ENCODE measurements around the gene SORCS2.
A peak's percentile ranks its signal among the peaks of the same experiment; 100 is the strongest.

GRCh38 chr4:7770224-7771050 lies 578.1 kb downstream of the SORCS2 start:
- TF ChIP-seq CTCF (optimal IDR thresholded peaks at IDR 0.05 in 1 of 3, IDR thresholded peaks at IDR 0.05 in 1 of 3, conservative IDR thresholded peaks at IDR 0.05 in 1 of 3; ENCODE audit: extremely low read depth in 1 of 3, insufficient read depth in 2 of 3, low read length in 3 of 3) (peak in 2 of 3 experiments; percentile 45 to 58), EZH2 (IDR thresholded peaks at IDR 0.05; ENCODE audit: low read length) (no peak)

Measured in keratinocyte (primary cell).